Endothelial cell of umbilical vein (primary cell): ENCODE measurements around the gene NECTIN3. TPM values are rescaled to one million over a fixed set of nuclear protein-coding genes. Genes with fewer than 3 reads are reported as not detected.

Source experiments
- BruUV-seq: library from RNA; stranded (reverse); fragments of 400-500 nt; replicated peaks from 2 replicates; lab custom pipeline; 2021; lab: Mats Ljungman, UMichigan
- CTCF ChIA-PET: fragments of 300-600, 350-600 bp; sonication (Branson Sonifier 250); formaldehyde crosslinking; loops from one replicate; lab custom pipeline; 2021; ENCODE audit warnings: antibody characterized with exemption, inconsistent platforms; lab: Charles Lee
- POLR2A ChIA-PET: fragments of 300-600, 350-600 bp; sonication (Branson Sonifier 250); formaldehyde crosslinking; loops from one replicate; lab custom pipeline; 2021; ENCODE audit warnings: antibody characterized with exemption, inconsistent platforms; lab: Charles Lee
- DNase-seq: peaks from one replicate; pipeline ENCODE4 v3.0.0-alpha.2; 2011; ENCODE audit warnings: low read depth, low spot score
- FAIRE-seq: peaks from 2 replicates; lab custom pipeline; 2011; peaks lifted over from hg19 to GRCh38; lab: Jason Lieb, UNC
- H2AFZ ChIP-seq: 2 replicates; pipeline ENCODE4 v1.6.0; 2012; ENCODE audit warnings: low read depth, low read length, control low read depth, inconsistent platforms
- H3K27ac ChIP-seq: 2 replicates; pipeline ENCODE4 v1.5.1; 2011; ENCODE audit warnings: low read depth, mild to moderate bottlenecking, control low read depth, low read length, moderate library complexity; ENCODE audit not compliant: insufficient read depth
- H3K27me3 ChIP-seq, 2 experiments: 2 replicates each; pipeline versions ENCODE4 v1.6.0 to v1.6.1; 2011; ENCODE audit warnings: low read length in 2 of 2, mixed read lengths in 1 of 2; ENCODE audit not compliant: control insufficient read depth in 2 of 2, insufficient read depth in 2 of 2
- H3K36me3 ChIP-seq, 2 experiments: 2 replicates in 1 of 2; 3 replicates in 1 of 2; pipeline ENCODE4 v1.5.1; 2011; ENCODE audit warnings: low read length in 2 of 2, mild to moderate bottlenecking in 1 of 2, moderate library complexity in 1 of 2; ENCODE audit not compliant: control insufficient read depth in 2 of 2, insufficient read depth in 2 of 2; ENCODE audit errors: extremely low read depth in 1 of 2
- H3K4me1 ChIP-seq: 3 replicates; pipeline ENCODE4 v1.5.1; 2011; ENCODE audit warnings: mild to moderate bottlenecking, low read length; ENCODE audit not compliant: control insufficient read depth, insufficient read depth; ENCODE audit errors: extremely low read depth
- H3K4me2 ChIP-seq: 2 replicates; pipeline ENCODE4 v1.6.1; 2011; ENCODE audit warnings: low read length, control low read depth, mixed read lengths; ENCODE audit not compliant: insufficient read depth
- H3K4me3 ChIP-seq, 3 experiments: fragments of 200-600 bp in 1 of 3; sonication (generic), shearing (Covaris generic) in 1 of 3; replicated peaks in 1 of 3; 2 replicates each; pipeline ENCODE4 v1.5.1; 2011 to 2016; ENCODE audit warnings: control low read depth in 3 of 3, low read length in 3 of 3, mild to moderate bottlenecking in 2 of 3, inconsistent platforms in 1 of 3, low read depth in 1 of 3, moderate library complexity in 1 of 3; ENCODE audit not compliant: insufficient read depth in 1 of 3
- H3K79me2 ChIP-seq: 2 replicates; pipeline ENCODE4 v1.6.0; 2012; ENCODE audit warnings: low read length, inconsistent platforms; ENCODE audit not compliant: control insufficient read depth, insufficient read depth
- H3K9ac ChIP-seq: replicated peaks from 2 replicates; pipeline ENCODE3; 2011; ENCODE audit warnings: low read length, control low read depth; ENCODE audit not compliant: insufficient read depth; ENCODE audit errors: extremely low read depth
- H3K9me1 ChIP-seq: replicated peaks from 3 replicates; pipeline ENCODE4 v1.6.0; 2011; ENCODE audit warnings: mild to moderate bottlenecking, low read length; ENCODE audit not compliant: control insufficient read depth, insufficient read depth; ENCODE audit errors: extremely low read depth
- H3K9me3 ChIP-seq: replicated peaks from 2 replicates; pipeline ENCODE4 v1.5.1; 2012; ENCODE audit warnings: low read length, inconsistent platforms; ENCODE audit not compliant: control insufficient read depth, insufficient read depth
- H4K20me1 ChIP-seq: replicated peaks from 2 replicates; pipeline ENCODE3; 2011; ENCODE audit warnings: mild to moderate bottlenecking, low read length; ENCODE audit not compliant: control insufficient read depth, insufficient read depth; ENCODE audit errors: extremely low read depth
- CTCF ChIP-seq, 2 donors: IDR thresholded peaks; 1 replicate in 1 of 2; 2 replicates in 1 of 2; pipeline ENCODE4 v1.5.1; 2011; ENCODE audit warnings: low read length in 2 of 2, mild to moderate bottlenecking in 2 of 2, moderate library complexity in 2 of 2, control low read depth in 1 of 2, inconsistent platforms in 1 of 2, low read depth in 1 of 2; ENCODE audit not compliant: insufficient read depth in 1 of 2; ENCODE audit errors: extremely low read depth in 1 of 2
- EZH2 ChIP-seq: IDR thresholded peaks from 2 replicates; pipeline ENCODE4 v1.6.1; 2012; ENCODE audit warnings: borderline replicate concordance, low read depth, mild to moderate bottlenecking, moderate library complexity, low read length, inconsistent platforms; ENCODE audit not compliant: severe bottlenecking
- FOS ChIP-seq: IDR thresholded peaks from 2 replicates; pipeline ENCODE4 v1.6.1; 2011; ENCODE audit warnings: mild to moderate bottlenecking, low read length, moderate library complexity, borderline replicate concordance; ENCODE audit not compliant: insufficient read depth
- GATA2 ChIP-seq: IDR thresholded peaks from 2 replicates; pipeline ENCODE4 v1.7.0; 2011; ENCODE audit warnings: low read depth, mild to moderate bottlenecking, moderate library complexity, mixed read lengths, low read length; ENCODE audit not compliant: insufficient read length, insufficient read depth
- JUN ChIP-seq: IDR thresholded peaks from 2 replicates; pipeline ENCODE4 v1.6.1; 2011; ENCODE audit warnings: borderline replicate concordance, low read depth; ENCODE audit not compliant: insufficient read length, insufficient read depth
- MAX ChIP-seq: IDR thresholded peaks from 2 replicates; pipeline ENCODE4 v1.6.1; 2011; ENCODE audit not compliant: insufficient read depth, insufficient read length
- MYC ChIP-seq: IDR thresholded peaks from one replicate; pipeline ENCODE4 v1.6.1; 2011; ENCODE audit warnings: mild to moderate bottlenecking, low read depth, low read length
- POLR2A ChIP-seq: IDR thresholded peaks from 2 replicates; pipeline ENCODE4 v1.6.1; 2012; ENCODE audit warnings: low read depth, mild to moderate bottlenecking, control low read depth, low read length
- POLR2AphosphoS5 ChIP-seq: IDR thresholded peaks from 2 replicates; pipeline ENCODE4 v1.6.1; 2012; ENCODE audit warnings: low read depth, mild to moderate bottlenecking, control low read depth, low read length, moderate library complexity; ENCODE audit not compliant: insufficient read depth
- dilution Hi-C: fragments of 300-500 bp; cut with MboI; formaldehyde crosslinking; loops from one replicate; pipeline ENCODE4 v1.15.0; 2019; ENCODE audit warnings: low sequenced_read_pairs; ENCODE audit not compliant: extremely low pct_ligation_motif_present
- intact Hi-C: fragments of 100-400 bp; cut with micrococcal nuclease; formaldehyde crosslinking; loops from one replicate; pipeline ENCODE4 v1.10.0; 2022
- polyA plus RNA-seq, 4 experiments: library from polyadenylated mRNA; depleted of rRNA in 3 of 4; stranded (reverse) in 3 of 4; unstranded in 1 of 4; fragments of >200 nt; gene quantifications; 2 replicates each; pipeline versions ENCODE4 v1.2.1 to v1.2.3, GENCODE V29; 2011 to 2012; ENCODE audit warnings: missing spikeins in 1 of 4
- total RNA-seq: library from RNA; stranded (reverse); gene quantifications from 2 replicates; pipeline ENCODE4 v1.2.3, GENCODE V29; 2021

NECTIN3 gene
- total and polyA plus RNA-seq, 2 donors (not counting 3 experiments of a cell fraction or from before 2014, with no cell fraction given) = 14.3 to 26.9 TPM

- Histone ChIP-seq H3K27me3 (no peaks in the 10 kb centered on the region), H3K9me1 (no peaks in the 10 kb centered on the region), H3K9ac (no peak overlapping the region), H3K4me2 (no peak overlapping the region), H3K36me3 (no peaks in the 10 kb centered on the region), H3K4me3 (no peak overlapping the region), H3K9me3 (no peaks in the 10 kb centered on the region), H4K20me1 (no peaks in the 10 kb centered on the region), H3K4me1 (no peaks in the 10 kb centered on the region), H3K79me2 (no peaks in the 10 kb centered on the region), H3K27ac (no peak overlapping the region), H2AFZ (no peak overlapping the region)
- dilution Hi-C loops (no loop called here), intact Hi-C loops (no loop called here)
- ChIA-PET CTCF (no interaction called here), POLR2A (no interaction called here)
- TF ChIP-seq FOS = no peak
- TF ChIP-seq CTCF (IDR thresholded peaks at IDR 0.05; ENCODE audit: extremely low read depth in 1 of 2, insufficient read depth in 1 of 2, low read depth in 1 of 2, low read length in 2 of 2) = no peak
- no peak for TF ChIP-seq POLR2AphosphoS5
- TF ChIP-seq POLR2A = no peak
- TF ChIP-seq MAX = no peak
- no peak for TF ChIP-seq JUN
- no peak for TF ChIP-seq EZH2
- TF ChIP-seq GATA2 = no peak
- no peak for TF ChIP-seq MYC
- DNase-seq (no peak), FAIRE-seq (no peak)
- no TSS peak for BruUV-seq
These were observed 84.9 kb downstream of the NECTIN3 start for GRCh38 chr3:111156517-111156916.
